GM04503 (cell line): ENCODE measurements around the gene NCK2.

ENCODE experiments used
- DNase-seq: peaks from one replicate; pipeline ENCODE4 v3.0.0-alpha.2; 2012; ENCODE audit warnings: low read depth

The NCK2 gene

GRCh38 chr2:105928086-105928485 lies 183.4 kb downstream of the NCK2 start:
- no peak for DNase-seq

- DNase-seq = no peak
Measured at GRCh38 chr2:105928563-105928962, 183.9 kb downstream of the NCK2 start.

GRCh38 chr2:105929516-105929915 lies 184.8 kb downstream of the NCK2 start:
- DNase-seq = no peak

GRCh38 chr2:105932582-105932981 lies 187.9 kb downstream of the NCK2 start:
- no peak for DNase-seq

- DNase-seq = no peak
Measured at GRCh38 chr2:105933906-105934305, 189.2 kb downstream of the NCK2 start.

- DNase-seq = no peak
Measured at GRCh38 chr2:105934467-105934866, 189.8 kb downstream of the NCK2 start.

GRCh38 chr2:105935063-105935462 lies 190.4 kb downstream of the NCK2 start:
- DNase-seq = no peak

GRCh38 chr2:105936954-105937353 lies 192.2 kb downstream of the NCK2 start:
- no peak for DNase-seq

GRCh38 chr2:105937498-105938097 lies 192.9 kb downstream of the NCK2 start:
- no peak for DNase-seq
